ENCODE measurements around the gene CCDC7. TPM values are rescaled to one million over a fixed set of nuclear protein-coding genes. Genes with fewer than 3 reads are reported as not detected.
A peak's percentile ranks its signal among the peaks of the same experiment; 100 is the strongest.
"Not testable (repeated sequence)": the region's sequence is repeated elsewhere in the genome, so short reads cannot be mapped to it uniquely, and the experiment has no call there.

Gene CCDC7
- total RNA-seq, 1 donor from 2014 or later: 22.8 TPM

DNA sequence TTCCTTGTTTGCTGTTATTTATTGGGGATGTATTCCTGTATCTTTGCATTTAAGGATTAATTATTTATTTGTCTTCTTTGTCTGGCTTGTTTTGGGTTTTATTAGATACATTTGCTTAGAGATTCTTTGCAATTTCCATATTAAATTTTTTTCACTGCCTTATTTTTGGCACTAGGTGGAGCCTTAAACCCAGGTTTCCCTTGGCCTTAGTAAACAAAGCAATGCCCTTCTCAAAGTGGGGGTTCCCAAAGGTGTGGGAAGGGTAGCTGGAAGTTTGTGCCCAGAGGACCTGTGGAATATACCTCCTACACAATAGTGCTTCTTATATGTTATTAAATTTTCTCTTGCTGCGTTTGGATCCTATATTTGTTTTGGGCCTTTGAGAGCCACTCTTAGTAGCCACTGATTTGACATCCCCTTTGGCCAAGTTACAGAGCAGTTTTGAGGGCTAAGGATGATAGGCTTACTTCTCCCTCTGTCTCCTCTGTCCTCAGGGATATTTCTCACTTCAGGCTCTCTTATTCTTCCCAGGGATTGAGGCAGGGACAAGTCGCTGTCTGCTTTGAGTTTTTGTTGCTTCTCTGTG is 349.8 kb downstream of the CCDC7 start:
- Histone ChIP-seq H3K4me3 (no peak overlapping the region), H3K4me1 (no peaks in the 10 kb centered on the region), H3K9me3 (no peaks in the 10 kb centered on the region), H3K27me3 (ENCODE audit: low read depth) (no peaks in the 10 kb centered on the region), H3K36me3 (no peaks in the 10 kb centered on the region), H3K27ac (no peak overlapping the region)
- ATAC-seq: peak in 1 of 2 donors; percentile 59
- no peak for DNase-seq
- intact Hi-C loops (cut with DNase I): no loop called here
- TF ChIP-seq, protein P1, sequence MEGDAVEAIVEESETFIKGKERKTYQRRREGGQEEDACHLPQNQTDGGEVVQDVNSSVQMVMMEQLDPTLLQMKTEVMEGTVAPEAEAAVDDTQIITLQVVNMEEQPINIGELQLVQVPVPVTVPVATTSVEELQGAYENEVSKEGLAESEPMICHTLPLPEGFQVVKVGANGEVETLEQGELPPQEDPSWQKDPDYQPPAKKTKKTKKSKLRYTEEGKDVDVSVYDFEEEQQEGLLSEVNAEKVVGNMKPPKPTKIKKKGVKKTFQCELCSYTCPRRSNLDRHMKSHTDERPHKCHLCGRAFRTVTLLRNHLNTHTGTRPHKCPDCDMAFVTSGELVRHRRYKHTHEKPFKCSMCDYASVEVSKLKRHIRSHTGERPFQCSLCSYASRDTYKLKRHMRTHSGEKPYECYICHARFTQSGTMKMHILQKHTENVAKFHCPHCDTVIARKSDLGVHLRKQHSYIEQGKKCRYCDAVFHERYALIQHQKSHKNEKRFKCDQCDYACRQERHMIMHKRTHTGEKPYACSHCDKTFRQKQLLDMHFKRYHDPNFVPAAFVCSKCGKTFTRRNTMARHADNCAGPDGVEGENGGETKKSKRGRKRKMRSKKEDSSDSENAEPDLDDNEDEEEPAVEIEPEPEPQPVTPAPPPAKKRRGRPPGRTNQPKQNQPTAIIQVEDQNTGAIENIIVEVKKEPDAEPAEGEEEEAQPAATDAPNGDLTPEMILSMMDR (IDR thresholded peaks at IDR 0.05): peak; percentile 69

DNA sequence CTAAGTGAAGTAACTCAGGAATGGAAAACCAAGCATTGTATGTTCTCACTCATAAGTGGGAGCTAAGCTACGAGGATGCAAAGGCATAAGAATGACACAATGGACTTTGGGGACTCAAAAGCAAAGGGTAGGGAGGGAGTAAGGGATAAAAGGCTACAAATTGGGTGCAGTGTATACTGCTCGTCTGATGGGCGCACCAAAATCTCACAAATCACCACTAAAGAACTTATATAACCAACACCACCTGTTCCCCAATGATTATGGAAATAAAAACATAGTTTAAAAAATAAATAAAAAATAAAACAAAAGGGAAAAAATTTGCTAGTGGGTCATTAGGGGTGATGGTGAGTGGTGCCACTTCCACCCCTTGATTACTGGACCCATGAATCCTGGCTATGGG is 351.5 kb downstream of the CCDC7 start:
- H3K27ac ChIP-seq; H3K9me3 ChIP-seq; intact Hi-C loops (cut with DNase I); ATAC-seq; H3K4me1 ChIP-seq; H3K4me3 ChIP-seq; H3K27me3 ChIP-seq (ENCODE audit: low read depth); H3K36me3 ChIP-seq; DNase-seq: not testable (repeated sequence)

DNA sequence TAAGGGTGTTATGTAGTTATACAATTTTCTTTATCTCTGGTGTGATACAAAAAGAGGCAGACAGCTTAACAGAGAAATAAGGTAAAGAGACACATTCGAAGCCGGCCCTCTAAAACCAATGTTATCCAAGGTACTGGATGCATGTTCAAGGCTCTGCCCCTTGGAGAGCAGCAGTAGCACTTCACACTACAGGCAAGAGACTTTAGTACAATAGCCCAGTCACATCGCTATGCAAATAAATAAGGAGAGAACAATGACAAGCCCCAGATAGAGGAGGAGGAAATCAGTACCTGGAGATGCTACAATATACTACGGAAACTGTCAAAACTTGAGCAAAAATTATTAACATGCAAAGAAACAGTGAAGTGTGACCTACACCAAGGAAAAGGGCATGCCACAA is 401.0 kb downstream of the CCDC7 start:
- no peak for DNase-seq
- ATAC-seq: no peak
- H3K27me3 ChIP-seq (ENCODE audit: low read depth): no peaks in the 10 kb centered on the region
- TF ChIP-seq, protein P1 (IDR thresholded peaks at IDR 0.05): no peak
- H3K4me3 ChIP-seq: no peak overlapping the region
- H3K27ac ChIP-seq: no peak overlapping the region
- no peaks in the 10 kb centered on the region for H3K36me3 ChIP-seq
- H3K4me1 ChIP-seq: no peaks in the 10 kb centered on the region
- no peaks in the 10 kb centered on the region for H3K9me3 ChIP-seq
- intact Hi-C loops (cut with DNase I): no loop called here

DNA sequence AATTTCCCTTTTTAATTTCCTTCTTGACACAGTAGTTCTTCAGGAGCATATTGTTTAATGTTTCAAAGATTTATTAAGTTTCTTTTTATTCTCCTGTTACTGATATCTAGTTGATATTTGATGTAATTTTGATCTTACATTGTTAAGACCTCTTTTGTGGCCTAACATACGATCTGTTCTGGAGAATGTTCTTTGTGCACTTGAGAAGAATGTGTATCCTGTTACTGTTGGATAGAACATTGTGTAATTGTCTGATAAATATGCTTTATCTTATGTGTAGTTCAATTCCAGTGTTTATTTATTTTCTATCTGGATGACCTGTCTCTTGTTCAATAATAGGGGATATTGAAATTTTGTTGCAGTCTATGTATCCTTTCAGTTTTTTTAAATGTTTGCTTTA is 405.4 kb downstream of the CCDC7 start:
- Histone ChIP-seq H3K4me3 (no peak overlapping the region), H3K27ac (no peak overlapping the region), H3K27me3 (ENCODE audit: low read depth) (no peaks in the 10 kb centered on the region), H3K4me1 (no peaks in the 10 kb centered on the region), H3K9me3 (no peaks in the 10 kb centered on the region), H3K36me3 (no peaks in the 10 kb centered on the region)
- ATAC-seq (no peak), DNase-seq (no peak)
- intact Hi-C loops (cut with DNase I): no loop called here
- TF ChIP-seq, protein P1 (IDR thresholded peaks at IDR 0.05): no peak

DNA sequence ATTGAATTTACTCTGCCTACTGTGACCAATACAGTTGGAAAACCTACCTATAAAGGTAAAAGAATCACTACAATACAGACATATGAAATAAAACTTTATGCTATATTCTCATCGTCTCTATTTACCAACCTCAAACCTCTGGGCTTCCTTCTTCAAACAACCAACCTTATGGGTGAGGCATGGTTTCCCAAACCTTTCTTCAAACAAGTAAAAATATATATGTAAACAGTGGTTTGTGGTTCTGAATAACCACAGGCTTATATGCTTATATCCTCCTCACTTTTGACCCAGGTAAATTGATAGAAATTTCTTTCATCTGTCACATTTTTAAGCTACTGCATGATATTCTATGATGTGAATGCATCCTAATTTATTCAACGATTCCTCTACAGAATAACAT is 408.5 kb downstream of the CCDC7 start:
- Histone ChIP-seq H3K4me3 (no peak overlapping the region), H3K36me3 (no peaks in the 10 kb centered on the region), H3K4me1 (no peaks in the 10 kb centered on the region), H3K27me3 (ENCODE audit: low read depth) (no peaks in the 10 kb centered on the region), H3K9me3 (no peaks in the 10 kb centered on the region), H3K27ac (no peak overlapping the region)
- TF ChIP-seq, protein P1 (IDR thresholded peaks at IDR 0.05): no peak
- intact Hi-C loops (cut with DNase I): no loop called here
- ATAC-seq (no peak), DNase-seq (no peak)

DNA sequence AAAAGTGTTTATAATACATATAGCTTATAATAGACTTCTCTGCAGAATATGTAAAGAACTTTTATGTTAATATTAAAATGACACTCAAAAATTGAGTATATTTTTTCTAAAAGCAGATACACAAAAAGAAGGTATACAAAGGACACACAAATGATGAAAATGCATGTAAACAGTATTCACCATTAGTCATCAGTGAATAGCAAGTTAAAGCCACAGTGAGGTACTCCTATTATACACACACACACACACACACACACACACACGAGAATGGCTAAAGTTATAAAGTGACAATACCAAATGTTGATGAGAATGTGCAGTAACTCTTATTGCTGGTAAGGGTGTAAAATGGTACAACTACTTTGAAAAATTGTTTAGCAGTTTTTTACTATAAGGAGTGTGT is 419.2 kb downstream of the CCDC7 start:
- DNase-seq: no peak
- no peak overlapping the region for H3K27ac ChIP-seq
- no peaks in the 10 kb centered on the region for H3K9me3 ChIP-seq
- H3K4me1 ChIP-seq: no peaks in the 10 kb centered on the region
- intact Hi-C loops (cut with DNase I): no loop called here
- no peak overlapping the region for H3K4me3 ChIP-seq
- H3K36me3 ChIP-seq: no peaks in the 10 kb centered on the region
- ATAC-seq: no peak
- TF ChIP-seq, protein P1 (IDR thresholded peaks at IDR 0.05): no peak
- H3K27me3 ChIP-seq (ENCODE audit: low read depth): no peaks in the 10 kb centered on the region
